ENCODE measurements around the gene FLNA. TPM values are rescaled to one million over a fixed set of nuclear protein-coding genes. Genes with fewer than 3 reads are reported as not detected.

FLNA gene
- total and polyA plus RNA-seq, 10 donors: 259 to 1,447 (median 600) TPM

DNA sequence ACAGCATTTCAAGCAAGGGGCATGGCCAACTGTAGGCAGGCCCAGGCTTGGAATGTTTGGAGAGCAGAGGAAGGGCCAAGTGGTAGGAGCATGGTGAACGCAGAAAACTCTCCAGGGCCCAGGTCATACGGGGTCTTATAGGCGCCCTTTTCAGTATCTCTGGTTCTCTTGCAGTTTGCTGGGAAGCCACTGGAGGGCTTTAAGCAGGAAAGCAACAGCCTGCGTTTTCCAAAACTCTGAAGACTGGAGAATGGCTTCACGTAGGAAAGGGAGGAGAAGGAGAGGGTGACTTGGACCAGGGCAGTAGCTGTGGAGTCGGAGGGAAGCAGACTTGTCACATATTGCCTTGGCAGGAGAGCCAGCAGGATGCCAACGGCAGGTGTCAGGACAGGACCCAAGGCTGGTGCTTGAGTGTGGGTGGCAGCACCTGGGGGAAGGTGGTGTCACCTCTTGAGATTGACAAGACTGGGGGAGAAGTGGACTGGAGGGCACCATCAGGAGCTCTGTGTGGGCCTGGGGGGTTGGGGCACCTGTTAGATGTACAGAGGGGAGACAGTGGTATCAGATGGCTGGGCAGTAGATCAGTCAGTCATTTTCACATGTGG is 56.9 kb downstream of the FLNA start:
- Histone ChIP-seq H3K27ac (no peak overlapping the region), H3K36me3 (no peaks in the 10 kb centered on the region), H3K9me3 (no peaks in the 10 kb centered on the region), H3K4me3 (no peak overlapping the region), H3K27me3 (replicated peaks in 1 of 7) (peaks cover 0 to 7% (median 0%) of the 10 kb centered on the region in 7 donors), H3K4me1 (peaks cover 0 to 23% (median 0%) of the 10 kb centered on the region in 6 donors)
- peak; percentile 71 for DNase-seq
- WGBS, 5 donors: 31 to 37% (median 35%) methylated on average over 7 of the region's 7 CpGs
- intact Hi-C loops (cut with DNase I; ENCODE audit: low total_unique reads): no loop called here
- TF ChIP-seq POLR2AphosphoS5 (IDR thresholded peaks at IDR 0.05): no peak
- TF ChIP-seq, protein P1, sequence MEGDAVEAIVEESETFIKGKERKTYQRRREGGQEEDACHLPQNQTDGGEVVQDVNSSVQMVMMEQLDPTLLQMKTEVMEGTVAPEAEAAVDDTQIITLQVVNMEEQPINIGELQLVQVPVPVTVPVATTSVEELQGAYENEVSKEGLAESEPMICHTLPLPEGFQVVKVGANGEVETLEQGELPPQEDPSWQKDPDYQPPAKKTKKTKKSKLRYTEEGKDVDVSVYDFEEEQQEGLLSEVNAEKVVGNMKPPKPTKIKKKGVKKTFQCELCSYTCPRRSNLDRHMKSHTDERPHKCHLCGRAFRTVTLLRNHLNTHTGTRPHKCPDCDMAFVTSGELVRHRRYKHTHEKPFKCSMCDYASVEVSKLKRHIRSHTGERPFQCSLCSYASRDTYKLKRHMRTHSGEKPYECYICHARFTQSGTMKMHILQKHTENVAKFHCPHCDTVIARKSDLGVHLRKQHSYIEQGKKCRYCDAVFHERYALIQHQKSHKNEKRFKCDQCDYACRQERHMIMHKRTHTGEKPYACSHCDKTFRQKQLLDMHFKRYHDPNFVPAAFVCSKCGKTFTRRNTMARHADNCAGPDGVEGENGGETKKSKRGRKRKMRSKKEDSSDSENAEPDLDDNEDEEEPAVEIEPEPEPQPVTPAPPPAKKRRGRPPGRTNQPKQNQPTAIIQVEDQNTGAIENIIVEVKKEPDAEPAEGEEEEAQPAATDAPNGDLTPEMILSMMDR (IDR thresholded peaks at IDR 0.05 in 8 of 11, conservative IDR thresholded peaks at IDR 0.05 in 3 of 11): peak in 10 of 11 experiments; percentile 14 to 61 (median 46)

GRCh38 chrX:154315416-154315815 is 59.0 kb downstream of the FLNA start:
- 79 to 92% (median 86%) methylated on average over 3 of the region's 3 CpGs; no CpG with 5 or more reads in 1 of the 5 donors for WGBS, 5 donors
- TF ChIP-seq, protein P1 (IDR thresholded peaks at IDR 0.05 in 8 of 11, conservative IDR thresholded peaks at IDR 0.05 in 3 of 11): no peak
- no peak for TF ChIP-seq POLR2AphosphoS5 (IDR thresholded peaks at IDR 0.05)
- no peak for TF ChIP-seq POLR2A (IDR thresholded peaks at IDR 0.05)
- intact Hi-C loops (cut with DNase I; ENCODE audit: low total_unique reads): no loop called here
- Histone ChIP-seq H3K4me3 (no peak overlapping the region), H3K4me1 (peaks cover 0 to 15% (median 0%) of the 10 kb centered on the region in 6 donors), H3K9me3 (no peaks in the 10 kb centered on the region), H3K36me3 (no peaks in the 10 kb centered on the region), H3K27me3 (replicated peaks in 1 of 7) (peaks cover 0 to 7% (median 0%) of the 10 kb centered on the region in 7 donors), H3K27ac (no peak overlapping the region)
- DNase-seq: peak; percentile 52

DNA sequence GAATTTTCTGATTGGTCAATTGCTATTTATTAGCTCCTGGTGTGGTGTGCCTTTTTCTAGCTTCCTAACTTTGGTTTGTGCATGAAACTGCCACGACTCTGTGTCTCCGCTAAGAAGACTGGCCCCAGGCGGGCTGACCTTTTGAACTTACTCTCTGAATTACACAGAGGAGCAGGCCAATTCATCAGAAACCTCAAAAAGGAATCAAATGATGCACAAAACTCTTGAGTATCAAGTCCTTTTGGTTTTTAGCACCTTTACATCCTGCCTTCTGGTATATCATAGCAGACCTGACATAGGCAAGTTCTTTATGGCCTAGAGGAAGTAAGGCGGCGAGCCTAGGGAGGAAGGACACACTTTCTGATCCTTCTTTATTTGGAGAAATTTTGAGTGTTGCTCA is 61.3 kb downstream of the FLNA start:
- WGBS, 5 donors: 50 to 68% (median 62%) methylated on average over 5 of the region's 5 CpGs
- peaks cover 0 to 26% (median 8%) of the 10 kb centered on the region in 6 donors for H3K4me1 ChIP-seq
- DNase-seq: peak; percentile 28
- no peaks in the 10 kb centered on the region for H3K9me3 ChIP-seq
- intact Hi-C loops (cut with DNase I; ENCODE audit: low total_unique reads): no loop called here
- H3K27me3 ChIP-seq (replicated peaks in 1 of 7): peaks cover 0 to 6% (median 0%) of the 10 kb centered on the region in 7 donors
- no peak for TF ChIP-seq POLR2AphosphoS5 (IDR thresholded peaks at IDR 0.05)
- TF ChIP-seq, protein P1 (IDR thresholded peaks at IDR 0.05 in 8 of 11, conservative IDR thresholded peaks at IDR 0.05 in 3 of 11): no peak
- H3K4me3 ChIP-seq: no peak overlapping the region
- H3K27ac ChIP-seq: peak overlapping the region in 3 of 8 donors; percentile 23 to 43 (median 28)
- no peaks in the 10 kb centered on the region for H3K36me3 ChIP-seq

GRCh38 chrX:154312116-154312515 is 62.3 kb downstream of the FLNA start:
- H3K27ac ChIP-seq: no peak overlapping the region
- no peaks in the 10 kb centered on the region for H3K36me3 ChIP-seq
- H3K27me3 ChIP-seq (replicated peaks in 1 of 7): no peaks in the 10 kb centered on the region
- TF ChIP-seq, protein P1 (IDR thresholded peaks at IDR 0.05 in 8 of 11, conservative IDR thresholded peaks at IDR 0.05 in 3 of 11): no peak
- TF ChIP-seq POLR2A (IDR thresholded peaks at IDR 0.05) (no peak), POLR2AphosphoS5 (IDR thresholded peaks at IDR 0.05) (no peak)
- H3K4me1 ChIP-seq: peaks cover 0 to 24% (median 11%) of the 10 kb centered on the region in 6 donors
- peak; percentile 56 for DNase-seq
- H3K4me3 ChIP-seq: no peak overlapping the region
- WGBS, 5 donors: 78 to 100% (median 94%) methylated on average over 4 to 7 of the region's 7 CpGs
- intact Hi-C loops (cut with DNase I; ENCODE audit: low total_unique reads): no loop called here
- no peaks in the 10 kb centered on the region for H3K9me3 ChIP-seq
